Neural progenitor cell (in vitro differentiated cells): ENCODE results near the gene GREB1L. TPM values are rescaled to one million over a fixed set of nuclear protein-coding genes. Genes with fewer than 3 reads are reported as not detected.

Source experiments
- DNase-seq: peaks from one replicate; pipeline ENCODE4 v3.0.0-alpha.2; 2016; ENCODE audit warnings: low spot score
- H2AFZ ChIP-seq: fragments of 200-600 bp; sonication (generic); replicated peaks from 2 replicates; pipeline ENCODE4 v1.6.1; 2016; ENCODE audit warnings: antibody characterized with exemption
- H3F3A ChIP-seq: fragments of 200-600 bp; sonication (generic); 2 replicates; pipeline ENCODE4 v1.6.1; 2016; ENCODE audit warnings: antibody characterized with exemption, low read depth
- H3K27ac ChIP-seq: fragments of 200-600 bp; sonication (generic); 2 replicates; pipeline ENCODE4 v1.5.1; 2016; ENCODE audit warnings: mild to moderate bottlenecking
- H3K27me3 ChIP-seq: fragments of 200-600 bp; sonication (generic); 2 replicates; pipeline ENCODE4 v1.6.1; 2016; ENCODE audit warnings: mild to moderate bottlenecking, moderate library complexity
- H3K36me3 ChIP-seq: fragments of 200-600 bp; sonication (generic); 2 replicates; pipeline ENCODE4 v1.5.1; 2016
- H3K4me1 ChIP-seq: fragments of 200-600 bp; sonication (generic); 2 replicates; pipeline ENCODE4 v1.6.1; 2016; ENCODE audit warnings: mixed run types
- H3K4me2 ChIP-seq: fragments of 200-600 bp; sonication (generic); 2 replicates; pipeline ENCODE4 v1.6.1; 2016
- H3K4me3 ChIP-seq: fragments of 200-600 bp; sonication (generic); 2 replicates; pipeline ENCODE4 v1.5.1; 2016
- H3K79me2 ChIP-seq: fragments of 200-600 bp; sonication (generic); 2 replicates; pipeline ENCODE4 v1.6.1; 2016; ENCODE audit warnings: low read depth
- H3K9ac ChIP-seq: fragments of 200-600 bp; sonication (generic); 2 replicates; pipeline ENCODE4 v1.6.1; 2016
- H3K9me3 ChIP-seq: fragments of 200-600 bp; sonication (generic); 2 replicates; pipeline ENCODE4 v1.5.1; 2016; ENCODE audit warnings: low read depth
- H4K20me1 ChIP-seq: fragments of 200-600 bp; sonication (generic); 2 replicates; pipeline ENCODE4 v1.6.1; 2016; ENCODE audit warnings: low read depth
- H3K27ac Mint-ChIP-seq: 3 replicates; pipeline ENCODE4 v1.8.0; 2021; ENCODE audit warnings: mixed read lengths
- H3K27me3 Mint-ChIP-seq: 2 replicates; pipeline ENCODE4 v1.8.0; 2022; ENCODE audit warnings: low read depth, mild to moderate bottlenecking, inconsistent platforms, moderate library complexity, mixed read lengths; ENCODE audit not compliant: insufficient read depth
- H3K36me3 Mint-ChIP-seq: 3 replicates; pipeline ENCODE4 v1.8.0; 2021; ENCODE audit warnings: mixed read lengths
- H3K4me1 Mint-ChIP-seq: 3 replicates; pipeline ENCODE4 v1.8.0; 2021; ENCODE audit warnings: mixed read lengths
- H3K4me3 Mint-ChIP-seq: 3 replicates; pipeline ENCODE4 v1.8.0; 2021; ENCODE audit warnings: mild to moderate bottlenecking, moderate library complexity, mixed read lengths
- H3K9me3 Mint-ChIP-seq: 3 replicates; pipeline ENCODE4 v1.8.0; 2020; ENCODE audit warnings: mixed read lengths
- EZH2 ChIP-seq: fragments of 200-600 bp; sonication (generic); IDR thresholded peaks from 2 replicates; pipeline ENCODE4 v1.6.1; 2017; ENCODE audit warnings: antibody characterized with exemption, mild to moderate bottlenecking, moderate library complexity
- EZH2phosphoT487 ChIP-seq: fragments of 200-600 bp; sonication (generic); IDR thresholded peaks from 2 replicates; pipeline ENCODE4 v1.6.1; 2017; ENCODE audit warnings: antibody characterized with exemption
- total RNA-seq: library from RNA; depleted of rRNA; stranded (reverse); fragments of >200 nt; gene quantifications from 2 replicates; pipeline ENCODE4 v1.2.3, GENCODE V29; 2015; ENCODE audit warnings: low replicate concordance
- TF ChIP-seq, protein P1 (sequence below): fragments of 200-600 bp; sonication (generic); IDR thresholded peaks from 2 replicates; pipeline ENCODE4 v1.5.1; 2017; ENCODE audit warnings: antibody characterized with exemption, mild to moderate bottlenecking

GREB1L gene
- total RNA-seq, 1 donor from 2014 or later, result 278 TPM

DNA sequence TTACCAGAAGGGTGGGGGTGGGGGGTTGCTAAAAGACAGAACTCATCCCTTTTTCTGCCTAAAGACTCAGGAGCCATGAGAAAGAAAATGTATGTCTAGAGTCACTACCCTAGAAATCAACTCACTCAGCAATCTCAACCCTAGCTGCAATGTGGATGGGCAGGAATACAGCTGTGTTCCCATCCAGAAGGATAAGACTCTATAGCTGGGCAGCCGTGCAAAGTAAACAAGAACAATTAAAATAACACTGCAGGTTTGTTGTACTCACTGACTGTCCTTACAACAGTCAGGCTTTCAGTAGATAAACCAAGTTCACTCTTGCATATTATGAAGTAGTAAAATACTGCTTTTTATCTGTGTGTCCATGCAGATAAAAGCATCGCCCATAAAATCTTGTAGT, 284.4 kb downstream of the GREB1L start:
- peak overlapping the region; percentile 75 for H3K27ac ChIP-seq
- no peaks in the 10 kb centered on the region for H3K9me3 Mint-ChIP-seq

DNA sequence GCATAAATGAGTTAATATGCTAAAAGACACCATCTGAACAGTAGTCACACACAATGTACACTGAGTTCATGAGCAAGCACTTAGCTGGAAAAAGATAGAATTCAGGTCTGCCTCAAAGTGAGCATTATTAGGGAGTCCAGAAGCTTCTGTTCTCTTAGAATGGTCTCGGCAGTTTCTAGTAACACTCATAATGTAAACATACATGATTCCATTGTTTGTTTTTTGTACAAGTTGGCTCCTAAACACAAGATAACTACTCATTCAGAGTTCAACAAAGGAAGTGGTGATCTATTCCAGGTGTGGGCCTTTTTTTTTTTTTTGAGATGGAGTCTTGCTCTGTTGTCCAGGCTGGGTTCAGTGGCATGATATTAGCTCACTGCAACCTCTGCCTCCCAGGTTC, 292.3 kb downstream of the GREB1L start:
- Histone ChIP-seq H3K9me3 (no peaks in the 10 kb centered on the region), H3K27me3 (no peaks in the 10 kb centered on the region), H3K4me3 (no peak overlapping the region), H4K20me1 (peaks cover 4% of the 10 kb centered on the region), H3K4me2 (no peak overlapping the region), H3K4me1 (no peaks in the 10 kb centered on the region), H3K36me3 (peaks cover 9% of the 10 kb centered on the region), H3K27ac (no peak overlapping the region), H3F3A (peaks cover 15% of the 10 kb centered on the region), H2AFZ (no peak overlapping the region), H3K79me2 (no peaks in the 10 kb centered on the region), H3K9ac (no peak overlapping the region)
- TF ChIP-seq EZH2phosphoT487, result no peak
- TF ChIP-seq EZH2, result no peak
- TF ChIP-seq, protein P1, sequence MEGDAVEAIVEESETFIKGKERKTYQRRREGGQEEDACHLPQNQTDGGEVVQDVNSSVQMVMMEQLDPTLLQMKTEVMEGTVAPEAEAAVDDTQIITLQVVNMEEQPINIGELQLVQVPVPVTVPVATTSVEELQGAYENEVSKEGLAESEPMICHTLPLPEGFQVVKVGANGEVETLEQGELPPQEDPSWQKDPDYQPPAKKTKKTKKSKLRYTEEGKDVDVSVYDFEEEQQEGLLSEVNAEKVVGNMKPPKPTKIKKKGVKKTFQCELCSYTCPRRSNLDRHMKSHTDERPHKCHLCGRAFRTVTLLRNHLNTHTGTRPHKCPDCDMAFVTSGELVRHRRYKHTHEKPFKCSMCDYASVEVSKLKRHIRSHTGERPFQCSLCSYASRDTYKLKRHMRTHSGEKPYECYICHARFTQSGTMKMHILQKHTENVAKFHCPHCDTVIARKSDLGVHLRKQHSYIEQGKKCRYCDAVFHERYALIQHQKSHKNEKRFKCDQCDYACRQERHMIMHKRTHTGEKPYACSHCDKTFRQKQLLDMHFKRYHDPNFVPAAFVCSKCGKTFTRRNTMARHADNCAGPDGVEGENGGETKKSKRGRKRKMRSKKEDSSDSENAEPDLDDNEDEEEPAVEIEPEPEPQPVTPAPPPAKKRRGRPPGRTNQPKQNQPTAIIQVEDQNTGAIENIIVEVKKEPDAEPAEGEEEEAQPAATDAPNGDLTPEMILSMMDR, result no peak
- DNase-seq, result no peak
- H3K4me3 Mint-ChIP-seq, result no peak overlapping the region
- no peaks in the 10 kb centered on the region for H3K9me3 Mint-ChIP-seq
- H3K4me1 Mint-ChIP-seq, result no peaks in the 10 kb centered on the region
- no peaks in the 10 kb centered on the region for H3K27me3 Mint-ChIP-seq
- H3K27ac Mint-ChIP-seq, result no peak overlapping the region
- peaks cover 12% of the 10 kb centered on the region for H3K36me3 Mint-ChIP-seq

More for the DNA sequence above, 284.4 kb downstream of the GREB1L start:
- peaks cover 20% of the 10 kb centered on the region for H3K36me3 Mint-ChIP-seq
- Histone ChIP-seq H3K79me2 (no peaks in the 10 kb centered on the region), H3K36me3 (peaks cover 13% of the 10 kb centered on the region), H3K9me3 (no peaks in the 10 kb centered on the region), H3K4me3 (no peak overlapping the region), H2AFZ (no peak overlapping the region), H3K4me2 (no peak overlapping the region), H3K9ac (no peak overlapping the region), H4K20me1 (peaks cover 3% of the 10 kb centered on the region), H3K27me3 (no peaks in the 10 kb centered on the region), H3K4me1 (no peaks in the 10 kb centered on the region), H3F3A (peaks cover 81% of the 10 kb centered on the region)
- no peak overlapping the region for H3K4me3 Mint-ChIP-seq
- no peak for DNase-seq
- H3K27me3 Mint-ChIP-seq, result no peaks in the 10 kb centered on the region
- TF ChIP-seq, protein P1, result no peak
- TF ChIP-seq EZH2phosphoT487 (no peak), EZH2 (no peak)
- H3K27ac Mint-ChIP-seq, result no peak overlapping the region
- H3K4me1 Mint-ChIP-seq, result no peaks in the 10 kb centered on the region

DNA sequence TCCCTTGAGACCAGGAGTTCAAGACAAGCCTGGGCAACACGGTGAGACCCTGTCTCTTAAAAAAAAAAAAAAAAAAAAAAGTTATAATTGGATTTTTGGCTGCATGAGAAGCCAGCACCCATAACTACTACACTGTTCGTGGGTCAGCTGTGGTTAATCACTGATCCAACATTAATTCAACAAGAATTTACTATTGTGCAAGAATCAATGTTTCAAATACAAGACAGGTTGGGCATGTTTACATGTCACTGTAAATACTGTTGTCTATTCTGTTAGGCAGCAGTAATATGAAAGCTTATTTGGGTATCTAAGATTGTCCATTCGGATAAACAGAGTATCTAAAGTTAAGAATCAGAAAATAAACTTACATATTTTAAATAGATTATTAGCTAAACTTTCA, 296.2 kb downstream of the GREB1L start:
- no peaks in the 10 kb centered on the region for H3K4me1 ChIP-seq
- no peaks in the 10 kb centered on the region for H3K27me3 ChIP-seq
- no peaks in the 10 kb centered on the region for H3F3A ChIP-seq
- peaks cover 12% of the 10 kb centered on the region for H3K36me3 ChIP-seq
- H3K9me3 Mint-ChIP-seq, result no peaks in the 10 kb centered on the region
- no peaks in the 10 kb centered on the region for H3K9me3 ChIP-seq
- no peak overlapping the region for H3K4me3 ChIP-seq
- TF ChIP-seq, protein P1, result no peak
- TF ChIP-seq EZH2phosphoT487 (no peak), EZH2 (no peak)
- no peak overlapping the region for H3K9ac ChIP-seq
- H3K27ac Mint-ChIP-seq, result no peak overlapping the region
- H3K79me2 ChIP-seq, result no peaks in the 10 kb centered on the region
- no peaks in the 10 kb centered on the region for H3K4me1 Mint-ChIP-seq
- H3K36me3 Mint-ChIP-seq, result peaks cover 15% of the 10 kb centered on the region
- H3K4me3 Mint-ChIP-seq, result no peak overlapping the region
- H3K27me3 Mint-ChIP-seq, result no peaks in the 10 kb centered on the region
- no peak overlapping the region for H2AFZ ChIP-seq
- peaks cover 4% of the 10 kb centered on the region for H4K20me1 ChIP-seq
- H3K4me2 ChIP-seq, result no peak overlapping the region
- H3K27ac ChIP-seq, result no peak overlapping the region
- DNase-seq, result no peak
